ENCODE results near the gene ZBTB21. TPM values are rescaled to one million over a fixed set of nuclear protein-coding genes. Genes with fewer than 3 reads are reported as not detected.

ZBTB21 gene
- total RNA-seq, 2 experiments from 2014 or later: 132 to 139 TPM

DNA sequence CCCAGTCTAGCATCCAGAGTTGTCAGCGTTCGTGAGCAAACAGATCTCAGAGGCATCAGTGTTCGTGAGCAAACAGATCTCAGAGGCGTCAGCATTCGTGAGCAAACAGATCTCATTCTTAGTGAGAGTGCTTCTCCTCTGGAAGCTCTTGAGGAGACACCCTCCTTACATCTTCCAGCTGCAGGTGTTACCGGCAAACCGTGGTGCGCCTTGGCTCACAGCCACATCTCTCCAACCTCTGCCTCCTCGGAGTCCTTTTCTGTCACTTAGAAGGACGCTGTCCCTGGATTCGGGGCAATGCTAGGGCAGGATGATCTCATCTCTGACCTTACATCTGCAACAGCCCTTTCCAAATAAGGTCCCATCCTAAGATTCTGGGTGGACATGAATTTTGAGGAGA lies 46.3 kb upstream of the ZBTB21 start:
- H3K9me3 Mint-ChIP-seq: no peaks in the 10 kb centered on the region
- no peaks in the 10 kb centered on the region for H3K36me3 Mint-ChIP-seq (ENCODE audit: low read depth)
- no peak for DNase-seq

DNA sequence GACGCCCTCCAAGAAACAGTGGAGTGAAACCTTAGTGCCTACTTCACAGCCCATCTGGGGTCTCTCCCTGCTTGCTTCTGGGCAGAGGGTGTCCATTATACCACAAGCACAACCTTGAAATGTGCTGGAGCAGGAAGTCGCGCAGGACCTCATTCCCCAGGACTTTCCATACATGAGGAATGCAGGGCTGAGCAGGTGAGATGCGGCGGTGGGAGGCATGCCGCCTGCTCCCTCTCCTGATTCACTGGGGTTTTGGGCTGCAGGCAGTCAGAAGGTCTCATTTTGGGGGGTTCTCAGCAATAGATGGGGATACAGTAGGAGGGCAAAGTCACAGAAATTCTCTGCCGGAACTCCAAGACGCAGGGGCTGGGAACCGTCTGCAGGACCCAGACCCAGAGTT lies 45.3 kb upstream of the ZBTB21 start:
- intact Hi-C loops (cut with DNase I, micrococcal nuclease): no loop called here
- no peak overlapping the region for H3K4me3 ChIP-seq (ENCODE audit: low read length)
- POLR2A ChIA-PET: interaction anchor here (1.2 kb wide), 1 partner anchor 8 kb away, joined by 3 read pairs; no protein-coding TSS in a partner anchor
- H3K27ac ChIP-seq (ENCODE audit: low read depth in 1 of 2, low read length in 2 of 2): no peak overlapping the region
- Mint-ChIP-seq H3K27me3 (no peaks in the 10 kb centered on the region), H3K36me3 (ENCODE audit: low read depth) (no peaks in the 10 kb centered on the region), H3K4me1 (ENCODE audit: low read depth) (peaks cover 29% of the 10 kb centered on the region), H3K9me3 (no peaks in the 10 kb centered on the region), H3K27ac (no peak overlapping the region), H3K4me3 (no peak overlapping the region)
- H3K27me3 ChIP-seq (ENCODE audit: control insufficient read depth in 1 of 2, insufficient read depth in 2 of 2, low read length in 2 of 2): no peaks in the 10 kb centered on the region
- CTCF ChIA-PET: no interaction called here
- ATAC-seq (ENCODE audit: poor library complexity) (no peak), DNase-seq (no peak)
- H3K36me3 ChIP-seq (ENCODE audit: insufficient read depth, low read length): no peaks in the 10 kb centered on the region
- H3K9me3 ChIP-seq (ENCODE audit: control insufficient read depth in 1 of 2, insufficient read depth in 1 of 2, low read length in 2 of 2): no peaks in the 10 kb centered on the region
- H3K4me1 ChIP-seq (ENCODE audit: insufficient read depth, low read length): peaks cover 11% of the 10 kb centered on the region
- TF ChIP-seq, protein P1, sequence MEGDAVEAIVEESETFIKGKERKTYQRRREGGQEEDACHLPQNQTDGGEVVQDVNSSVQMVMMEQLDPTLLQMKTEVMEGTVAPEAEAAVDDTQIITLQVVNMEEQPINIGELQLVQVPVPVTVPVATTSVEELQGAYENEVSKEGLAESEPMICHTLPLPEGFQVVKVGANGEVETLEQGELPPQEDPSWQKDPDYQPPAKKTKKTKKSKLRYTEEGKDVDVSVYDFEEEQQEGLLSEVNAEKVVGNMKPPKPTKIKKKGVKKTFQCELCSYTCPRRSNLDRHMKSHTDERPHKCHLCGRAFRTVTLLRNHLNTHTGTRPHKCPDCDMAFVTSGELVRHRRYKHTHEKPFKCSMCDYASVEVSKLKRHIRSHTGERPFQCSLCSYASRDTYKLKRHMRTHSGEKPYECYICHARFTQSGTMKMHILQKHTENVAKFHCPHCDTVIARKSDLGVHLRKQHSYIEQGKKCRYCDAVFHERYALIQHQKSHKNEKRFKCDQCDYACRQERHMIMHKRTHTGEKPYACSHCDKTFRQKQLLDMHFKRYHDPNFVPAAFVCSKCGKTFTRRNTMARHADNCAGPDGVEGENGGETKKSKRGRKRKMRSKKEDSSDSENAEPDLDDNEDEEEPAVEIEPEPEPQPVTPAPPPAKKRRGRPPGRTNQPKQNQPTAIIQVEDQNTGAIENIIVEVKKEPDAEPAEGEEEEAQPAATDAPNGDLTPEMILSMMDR (IDR thresholded peaks at IDR 0.05): no peak

More for the DNA sequence above, 46.3 kb upstream of the ZBTB21 start:
- H3K4me3 ChIP-seq (ENCODE audit: low read length): no peak overlapping the region
- H3K27ac ChIP-seq (ENCODE audit: low read depth in 1 of 2, low read length in 2 of 2): no peak overlapping the region
- Mint-ChIP-seq H3K4me1 (ENCODE audit: low read depth) (peaks cover 38% of the 10 kb centered on the region), H3K27ac (peak overlapping the region; percentile 0), H3K27me3 (no peaks in the 10 kb centered on the region), H3K4me3 (no peak overlapping the region)
- ChIA-PET POLR2A (no interaction called here), CTCF (no interaction called here)
- ATAC-seq (ENCODE audit: poor library complexity): no peak
- no peaks in the 10 kb centered on the region for H3K27me3 ChIP-seq (ENCODE audit: control insufficient read depth in 1 of 2, insufficient read depth in 2 of 2, low read length in 2 of 2)
- peaks cover 21% of the 10 kb centered on the region for H3K4me1 ChIP-seq (ENCODE audit: insufficient read depth, low read length)
- no peaks in the 10 kb centered on the region for H3K9me3 ChIP-seq (ENCODE audit: control insufficient read depth in 1 of 2, insufficient read depth in 1 of 2, low read length in 2 of 2)
- H3K36me3 ChIP-seq (ENCODE audit: insufficient read depth, low read length): no peaks in the 10 kb centered on the region
- intact Hi-C loops (cut with DNase I, micrococcal nuclease): no loop called here
- TF ChIP-seq, protein P1 (IDR thresholded peaks at IDR 0.05): no peak

DNA sequence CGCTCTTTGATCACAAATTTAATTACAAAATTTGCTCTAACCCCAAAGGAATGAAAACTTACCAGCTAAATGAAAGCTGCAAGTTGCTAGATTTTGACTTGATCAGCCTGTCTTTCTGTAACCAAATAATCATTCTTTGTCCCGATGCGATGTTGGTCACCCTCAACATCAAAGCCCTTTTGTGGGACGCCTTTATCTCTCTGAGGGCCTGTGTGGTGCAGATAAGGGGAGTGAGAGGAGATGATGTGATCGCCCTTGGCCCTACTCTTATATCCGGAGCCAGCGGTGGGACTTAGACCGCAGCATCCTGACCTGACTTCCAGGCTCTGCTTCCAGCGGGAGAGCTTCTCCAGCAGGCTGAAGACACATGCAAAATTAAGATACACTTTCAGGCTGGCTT lies 41.6 kb upstream of the ZBTB21 start:
- TF ChIP-seq, protein P1 (IDR thresholded peaks at IDR 0.05): no peak
- Histone ChIP-seq H3K27me3 (ENCODE audit: control insufficient read depth in 1 of 2, insufficient read depth in 2 of 2, low read length in 2 of 2) (no peaks in the 10 kb centered on the region), H3K9me3 (ENCODE audit: control insufficient read depth in 1 of 2, insufficient read depth in 1 of 2, low read length in 2 of 2) (no peaks in the 10 kb centered on the region), H3K36me3 (ENCODE audit: insufficient read depth, low read length) (no peaks in the 10 kb centered on the region), H3K4me1 (ENCODE audit: insufficient read depth, low read length) (peaks cover 3% of the 10 kb centered on the region), H3K4me3 (ENCODE audit: low read length) (no peak overlapping the region), H3K27ac (ENCODE audit: low read depth in 1 of 2, low read length in 2 of 2) (no peak overlapping the region)
- H3K27me3 Mint-ChIP-seq: no peaks in the 10 kb centered on the region
- H3K27ac Mint-ChIP-seq: no peak overlapping the region
- no peaks in the 10 kb centered on the region for H3K9me3 Mint-ChIP-seq
- H3K4me1 Mint-ChIP-seq (ENCODE audit: low read depth): peaks cover 13% of the 10 kb centered on the region
- CTCF ChIA-PET: no interaction called here
- ATAC-seq (ENCODE audit: poor library complexity) (no peak), DNase-seq (no peak)
- intact Hi-C loops (cut with DNase I, micrococcal nuclease): no loop called here
- no peak overlapping the region for H3K4me3 Mint-ChIP-seq
- H3K36me3 Mint-ChIP-seq (ENCODE audit: low read depth): no peaks in the 10 kb centered on the region
- POLR2A ChIA-PET: no interaction called here
